NB4 (cell line): ENCODE results near the gene GLI3.

Source experiments
- DNase-seq: peaks from one replicate; pipeline ENCODE4 v3.0.0; 2010; ENCODE audit warnings: low read depth
- H3K4me3 ChIP-seq: one replicate; pipeline ENCODE4 v1.5.1; 2011; ENCODE audit warnings: mild to moderate bottlenecking, low read depth, low read length, moderate library complexity
- CTCF ChIP-seq: IDR thresholded peaks from one replicate; pipeline ENCODE4 v1.5.1; 2012; ENCODE audit warnings: low read depth, low read length
- MAX ChIP-seq: IDR thresholded peaks from 2 replicates; pipeline ENCODE4 v1.6.1; 2011; ENCODE audit warnings: low read depth, low read length
- MYC ChIP-seq: IDR thresholded peaks from 2 replicates; pipeline ENCODE4 v1.6.1; 2011; ENCODE audit warnings: low read depth, low read length
- POLR2A ChIP-seq: IDR thresholded peaks from 2 replicates; pipeline ENCODE4 v1.6.1; 2011; ENCODE audit warnings: mild to moderate bottlenecking; ENCODE audit not compliant: insufficient read length; ENCODE audit errors: extremely low read depth

GLI3 gene

GRCh38 chr7:42152329-42153205, 84.4 kb downstream of the GLI3 start:
- TF ChIP-seq MYC (no peak), POLR2A (no peak), CTCF (no peak), MAX (no peak)
- no peak overlapping the region for H3K4me3 ChIP-seq
- no peak for DNase-seq

- DNase-seq: no peak
- TF ChIP-seq MAX (no peak), POLR2A (no peak), CTCF (no peak), MYC (no peak)
- no peak overlapping the region for H3K4me3 ChIP-seq
These were observed 85.7 kb downstream of the GLI3 start for GRCh38 chr7:42151309-42151708.

GRCh38 chr7:42145539-42145938, 91.5 kb downstream of the GLI3 start:
- H3K4me3 ChIP-seq: no peak overlapping the region
- TF ChIP-seq CTCF (no peak), POLR2A (no peak), MAX (no peak), MYC (no peak)
- no peak for DNase-seq

GRCh38 chr7:42144604-42145003, 92.4 kb downstream of the GLI3 start:
- TF ChIP-seq MAX (no peak), MYC (no peak), CTCF (no peak), POLR2A (no peak)
- no peak for DNase-seq
- no peak overlapping the region for H3K4me3 ChIP-seq

- no peak for TF ChIP-seq MAX
- no peak for TF ChIP-seq CTCF
- TF ChIP-seq POLR2A: no peak
- TF ChIP-seq MYC: no peak
- H3K4me3 ChIP-seq: no peak overlapping the region
- no peak for DNase-seq
These were observed 93.1 kb downstream of the GLI3 start for GRCh38 chr7:42143711-42144600.

- TF ChIP-seq MAX (no peak), POLR2A (no peak), CTCF (no peak), MYC (no peak)
- no peak for DNase-seq
- no peak overlapping the region for H3K4me3 ChIP-seq
These were observed 94.9 kb downstream of the GLI3 start for GRCh38 chr7:42142089-42142488.
